Measurements from ENCODE around the gene ATP6V1G1. TPM values are rescaled to one million over a fixed set of nuclear protein-coding genes. Genes with fewer than 3 reads are reported as not detected.

The ATP6V1G1 gene
- total RNA-seq, 4 donors from 2014 or later = 152 to 214 (median 185) TPM

DNA sequence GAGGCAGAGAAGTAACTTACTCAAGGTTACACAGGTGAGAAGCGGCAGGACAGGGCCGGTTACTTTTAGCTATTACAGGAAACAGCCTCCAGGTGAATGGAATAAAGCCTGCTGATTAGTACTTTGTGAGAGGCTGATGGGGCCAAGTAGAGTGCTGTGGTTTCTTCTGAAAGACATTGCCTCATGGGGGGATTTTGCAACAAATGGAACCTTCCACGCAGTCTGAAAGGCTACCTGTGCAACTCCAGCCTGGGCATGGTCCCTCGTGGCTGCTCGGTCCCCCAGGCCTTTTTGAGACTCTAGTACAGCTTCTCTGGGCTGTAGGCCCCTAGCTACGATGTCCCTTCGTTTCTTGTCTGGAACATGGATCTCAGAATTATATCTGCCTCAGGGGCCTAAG is 25.5 kb downstream of the ATP6V1G1 start:
- intact Hi-C loops (cut with DNase I; ENCODE audit: low total_unique reads) = no loop called here
- TF ChIP-seq, protein P1, sequence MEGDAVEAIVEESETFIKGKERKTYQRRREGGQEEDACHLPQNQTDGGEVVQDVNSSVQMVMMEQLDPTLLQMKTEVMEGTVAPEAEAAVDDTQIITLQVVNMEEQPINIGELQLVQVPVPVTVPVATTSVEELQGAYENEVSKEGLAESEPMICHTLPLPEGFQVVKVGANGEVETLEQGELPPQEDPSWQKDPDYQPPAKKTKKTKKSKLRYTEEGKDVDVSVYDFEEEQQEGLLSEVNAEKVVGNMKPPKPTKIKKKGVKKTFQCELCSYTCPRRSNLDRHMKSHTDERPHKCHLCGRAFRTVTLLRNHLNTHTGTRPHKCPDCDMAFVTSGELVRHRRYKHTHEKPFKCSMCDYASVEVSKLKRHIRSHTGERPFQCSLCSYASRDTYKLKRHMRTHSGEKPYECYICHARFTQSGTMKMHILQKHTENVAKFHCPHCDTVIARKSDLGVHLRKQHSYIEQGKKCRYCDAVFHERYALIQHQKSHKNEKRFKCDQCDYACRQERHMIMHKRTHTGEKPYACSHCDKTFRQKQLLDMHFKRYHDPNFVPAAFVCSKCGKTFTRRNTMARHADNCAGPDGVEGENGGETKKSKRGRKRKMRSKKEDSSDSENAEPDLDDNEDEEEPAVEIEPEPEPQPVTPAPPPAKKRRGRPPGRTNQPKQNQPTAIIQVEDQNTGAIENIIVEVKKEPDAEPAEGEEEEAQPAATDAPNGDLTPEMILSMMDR (IDR thresholded peaks at IDR 0.05) = no peak
- no peak for TF ChIP-seq POLR2A (IDR thresholded peaks at IDR 0.05)
- 63 to 64% methylated on average over 7 of the region's 7 CpGs for WGBS, 2 donors
- no peak overlapping the region for H3K4me3 ChIP-seq (ENCODE audit: low read depth, poor library complexity, severe bottlenecking)
- no peak for DNase-seq (ENCODE audit: low spot score in 2 of 2)

DNA sequence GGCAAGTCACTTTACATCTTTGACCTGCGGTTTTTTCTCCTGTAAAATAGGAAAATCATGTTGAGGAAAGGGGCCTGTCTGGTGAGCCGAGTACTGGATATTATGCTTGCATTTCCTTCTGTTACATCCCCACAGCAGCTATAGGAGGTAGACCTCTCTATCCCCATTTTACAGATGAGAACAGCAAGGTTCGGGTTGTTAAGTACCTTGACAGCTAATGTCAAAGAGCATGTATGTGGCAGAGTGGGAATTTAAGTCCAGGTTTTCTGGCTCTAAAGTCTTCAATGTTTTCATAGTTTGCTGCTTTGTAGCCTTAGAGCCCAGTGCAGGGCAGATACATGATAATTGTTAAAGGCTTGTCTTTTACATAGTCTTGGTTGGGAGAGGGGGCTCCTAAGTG is 26.4 kb downstream of the ATP6V1G1 start:
- TF ChIP-seq POLR2A (IDR thresholded peaks at IDR 0.05) = no peak
- no peak overlapping the region for H3K4me3 ChIP-seq (ENCODE audit: low read depth, poor library complexity, severe bottlenecking)
- WGBS, 2 donors = 65 to 66% methylated on average over 3 of the region's 3 CpGs
- no peak for DNase-seq (ENCODE audit: low spot score in 2 of 2)
- intact Hi-C loops (cut with DNase I; ENCODE audit: low total_unique reads) = no loop called here

DNA sequence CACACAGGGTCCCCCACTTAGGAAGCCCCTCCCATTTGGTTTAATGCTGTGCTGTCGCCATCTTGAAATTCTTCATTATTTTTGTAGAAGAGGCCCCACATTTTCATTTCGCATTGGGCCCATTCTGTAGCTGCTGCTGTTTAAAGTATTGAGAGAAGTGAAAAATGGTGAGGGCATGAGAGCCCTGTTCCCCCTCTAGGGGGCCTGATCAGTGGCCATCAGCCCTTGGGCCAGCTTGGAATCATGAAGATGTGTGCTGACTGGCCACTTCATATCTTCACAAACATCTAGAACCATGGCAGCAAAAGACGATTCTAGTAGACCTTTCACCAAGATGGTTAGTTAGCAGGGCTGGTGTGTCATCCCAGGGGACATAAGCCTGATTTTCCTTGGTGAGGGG is 26.8 kb downstream of the ATP6V1G1 start:
- no peak for DNase-seq (ENCODE audit: low spot score in 2 of 2)
- intact Hi-C loops (cut with DNase I; ENCODE audit: low total_unique reads) = no loop called here
- WGBS, 2 donors = 97 to 98% methylated on average over 3 of the region's 3 CpGs
- H3K4me3 ChIP-seq (ENCODE audit: low read depth, poor library complexity, severe bottlenecking) = no peak overlapping the region
- no peak for TF ChIP-seq POLR2A (IDR thresholded peaks at IDR 0.05)
- TF ChIP-seq, protein P1 (IDR thresholded peaks at IDR 0.05) = no peak

DNA sequence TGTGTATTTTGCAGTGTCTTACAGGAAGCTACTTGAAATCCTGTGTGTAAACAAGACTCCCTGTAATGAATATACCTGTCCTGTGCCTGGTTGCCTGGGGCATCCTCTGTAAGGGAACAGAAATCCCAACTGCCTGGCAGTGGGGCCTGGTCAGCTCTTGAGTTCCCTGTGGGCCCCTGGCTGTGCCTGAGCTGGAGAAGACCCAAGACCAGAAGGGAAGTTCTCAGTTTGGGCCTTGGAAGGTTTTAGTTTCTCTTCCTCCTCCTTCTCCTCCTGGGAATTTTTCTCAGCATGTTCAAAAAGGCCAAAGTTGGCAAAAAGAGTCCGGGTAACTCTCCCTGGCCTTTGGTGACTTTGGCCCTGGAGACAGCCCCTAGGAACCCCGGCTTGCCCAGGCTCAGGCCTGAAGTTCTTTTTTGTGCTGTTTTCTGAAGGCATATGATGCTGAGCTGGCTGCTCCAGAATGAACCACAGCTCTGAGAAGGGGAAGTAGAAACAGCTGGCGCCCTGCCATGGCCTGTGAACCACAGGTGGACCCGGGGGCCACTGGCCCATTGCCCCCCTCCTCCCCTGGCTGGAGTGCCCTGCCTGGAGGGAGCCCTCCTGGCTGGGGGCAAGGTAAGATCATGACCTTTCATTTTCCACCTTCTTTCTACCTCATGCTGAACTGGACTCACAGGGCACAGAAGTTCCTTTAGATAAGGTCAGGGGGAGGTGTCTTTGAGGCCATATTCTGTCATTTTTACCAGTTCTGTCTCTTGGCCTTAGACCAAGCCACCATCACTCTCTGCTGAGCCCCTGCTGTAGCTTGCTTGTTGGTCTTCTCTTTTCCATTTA is 29.3 kb downstream of the ATP6V1G1 start:
- no peak overlapping the region for H3K4me3 ChIP-seq (ENCODE audit: low read depth, poor library complexity, severe bottlenecking)
- TF ChIP-seq POLR2A (IDR thresholded peaks at IDR 0.05) = no peak
- TF ChIP-seq, protein P1 (IDR thresholded peaks at IDR 0.05) = no peak
- peak; percentile 57 to 93 for DNase-seq (ENCODE audit: low spot score in 2 of 2)
- intact Hi-C loops (cut with DNase I; ENCODE audit: low total_unique reads) = no loop called here
- 29 to 44% methylated on average over 4 of the region's 4 CpGs for WGBS, 2 donors

DNA sequence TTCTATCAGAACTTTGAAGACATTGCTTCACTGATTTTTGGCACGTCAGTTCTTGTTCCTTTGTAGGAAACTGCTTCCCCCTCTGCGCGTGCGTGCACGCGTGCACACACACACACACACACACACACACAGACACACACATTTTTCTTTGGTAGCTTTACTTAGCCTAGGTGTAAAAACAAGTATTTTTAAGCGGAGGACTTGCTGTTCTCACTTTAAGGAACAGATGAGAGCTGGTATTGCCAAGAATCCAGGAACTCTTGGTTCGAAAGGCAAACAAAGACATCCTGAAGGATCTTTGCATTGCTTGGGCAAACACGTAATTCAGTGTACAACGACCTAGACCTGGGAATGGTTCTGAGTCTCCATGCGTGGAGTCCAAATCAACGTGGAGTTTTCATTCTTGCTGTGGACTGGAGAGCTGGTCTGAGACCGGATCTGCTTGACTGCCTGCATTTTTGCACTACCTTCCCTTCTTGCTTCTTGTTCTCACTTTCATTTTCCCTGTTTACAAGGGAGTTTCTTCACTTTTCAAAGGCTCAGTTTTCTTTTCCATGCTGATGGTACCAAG is 31.7 kb downstream of the ATP6V1G1 start:
- TF ChIP-seq, protein P1 (IDR thresholded peaks at IDR 0.05) = no peak
- TF ChIP-seq POLR2A (IDR thresholded peaks at IDR 0.05) = no peak
- no peak for DNase-seq (ENCODE audit: low spot score in 2 of 2)
- WGBS, 2 donors = 54% methylated on average over 13 of the region's 13 CpGs
- H3K4me3 ChIP-seq (ENCODE audit: low read depth, poor library complexity, severe bottlenecking) = no peak overlapping the region
- intact Hi-C loops (cut with DNase I; ENCODE audit: low total_unique reads) = no loop called here

DNA sequence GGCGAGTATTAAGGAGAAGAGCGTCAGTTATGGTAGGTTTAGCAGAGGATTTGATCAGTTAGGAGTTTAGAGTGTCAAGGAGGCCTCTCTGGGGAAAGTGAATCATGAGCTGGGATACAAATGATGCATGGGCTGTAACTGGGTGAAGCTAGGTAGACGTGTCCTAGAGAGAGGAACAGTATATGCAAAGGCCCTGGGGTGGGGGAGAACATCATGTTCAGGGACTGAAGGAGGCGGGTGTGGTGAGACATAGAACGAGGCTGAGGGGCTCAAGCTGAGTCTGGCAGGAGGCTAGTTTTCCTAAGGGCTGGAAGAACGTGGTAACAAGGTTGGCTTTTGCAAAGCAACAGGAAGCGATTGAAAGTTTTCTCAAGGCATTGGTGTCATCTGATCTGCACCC is 34.0 kb downstream of the ATP6V1G1 start:
- 86 to 87% methylated on average over 7 of the region's 7 CpGs for WGBS, 2 donors
- intact Hi-C loops (cut with DNase I; ENCODE audit: low total_unique reads) = no loop called here

More for the DNA sequence above, 34.0 kb downstream of the ATP6V1G1 start:
- no peak for DNase-seq (ENCODE audit: low spot score in 2 of 2)
- H3K4me3 ChIP-seq (ENCODE audit: low read depth, poor library complexity, severe bottlenecking) = no peak overlapping the region
- TF ChIP-seq, protein P1 (IDR thresholded peaks at IDR 0.05) = no peak
- no peak for TF ChIP-seq POLR2A (IDR thresholded peaks at IDR 0.05)

All from lower leg skin (tissue), 4 donors.